ENCODE results near the gene ZNF132.
A peak's percentile ranks its signal among the peaks of the same experiment; 100 is the strongest.

The ZNF132 gene

DNA sequence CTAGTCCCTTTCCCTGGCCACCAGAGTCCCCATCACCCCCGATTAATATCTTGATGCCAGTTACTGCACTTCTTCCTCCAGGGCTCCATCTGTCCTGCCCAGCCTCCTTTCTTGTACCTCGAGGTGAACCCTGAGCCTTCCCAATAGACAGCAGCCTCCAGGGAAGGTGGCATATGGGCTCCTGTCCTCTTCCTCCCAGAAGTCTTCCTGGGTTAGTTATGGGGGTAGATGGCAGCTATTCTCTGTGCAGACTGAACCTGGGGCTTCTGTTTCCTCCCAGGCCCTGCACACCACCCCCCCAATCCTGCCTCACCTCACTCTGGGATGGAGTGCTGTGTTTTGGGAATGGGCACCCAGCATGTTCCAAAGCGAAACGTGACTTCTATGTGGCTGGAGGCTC, 41.9 kb downstream of the ZNF132 start:
- ChIA-PET POLR2A (interaction anchor here (1.0 kb wide), 1 partner anchor 121 kb away, joined by 3 read pairs; the partner anchor contains the start of gene ZBTB45), CTCF (no interaction called here)
- DNase-seq (ENCODE audit: extremely low spot score), result no peak
- no peak for TF ChIP-seq SP1 (IDR thresholded peaks at IDR 0.05)
- no peak for TF ChIP-seq SUZ12 (IDR thresholded peaks at IDR 0.05)
- TF ChIP-seq BHLHE40 (IDR thresholded peaks at IDR 0.05; ENCODE audit: borderline replicate concordance), result no peak
- TF ChIP-seq ZNF384 (IDR thresholded peaks at IDR 0.05), result no peak
- TF ChIP-seq NFRKB (IDR thresholded peaks at IDR 0.05), result no peak
- TF ChIP-seq LEF1 (IDR thresholded peaks at IDR 0.05; ENCODE audit: borderline replicate concordance), result no peak
- TF ChIP-seq ARNT (IDR thresholded peaks at IDR 0.05), result no peak
- TF ChIP-seq PKNOX1 (IDR thresholded peaks at IDR 0.05), result no peak
- TF ChIP-seq FOXK2 (IDR thresholded peaks at IDR 0.05), result no peak
- no peak for TF ChIP-seq FOXA1 (IDR thresholded peaks at IDR 0.05)
- no peak for TF ChIP-seq TARDBP (IDR thresholded peaks at IDR 0.05)
- no peak for TF ChIP-seq ELF4 (IDR thresholded peaks at IDR 0.05)
- no peak for TF ChIP-seq CTBP1 (IDR thresholded peaks at IDR 0.05; ENCODE audit: borderline replicate concordance)

- CTCF ChIA-PET, result no interaction called here
- no peak for DNase-seq (ENCODE audit: extremely low spot score)
- TF ChIP-seq ELF4 (IDR thresholded peaks at IDR 0.05) (no peak), ARNT (IDR thresholded peaks at IDR 0.05) (no peak), LEF1 (IDR thresholded peaks at IDR 0.05; ENCODE audit: borderline replicate concordance) (no peak), NFRKB (IDR thresholded peaks at IDR 0.05) (no peak), HDGF (IDR thresholded peaks at IDR 0.05; ENCODE audit: borderline replicate concordance) (no peak), PKNOX1 (IDR thresholded peaks at IDR 0.05) (no peak)
- POLR2A ChIA-PET, result interaction anchor here (1.0 kb wide), 1 partner anchor 122 kb away, joined by 3 read pairs; the partner anchor contains the start of gene ZBTB45
Measured at GRCh38 chr19:58397533-58398037, 42.4 kb downstream of the ZNF132 start.

DNA sequence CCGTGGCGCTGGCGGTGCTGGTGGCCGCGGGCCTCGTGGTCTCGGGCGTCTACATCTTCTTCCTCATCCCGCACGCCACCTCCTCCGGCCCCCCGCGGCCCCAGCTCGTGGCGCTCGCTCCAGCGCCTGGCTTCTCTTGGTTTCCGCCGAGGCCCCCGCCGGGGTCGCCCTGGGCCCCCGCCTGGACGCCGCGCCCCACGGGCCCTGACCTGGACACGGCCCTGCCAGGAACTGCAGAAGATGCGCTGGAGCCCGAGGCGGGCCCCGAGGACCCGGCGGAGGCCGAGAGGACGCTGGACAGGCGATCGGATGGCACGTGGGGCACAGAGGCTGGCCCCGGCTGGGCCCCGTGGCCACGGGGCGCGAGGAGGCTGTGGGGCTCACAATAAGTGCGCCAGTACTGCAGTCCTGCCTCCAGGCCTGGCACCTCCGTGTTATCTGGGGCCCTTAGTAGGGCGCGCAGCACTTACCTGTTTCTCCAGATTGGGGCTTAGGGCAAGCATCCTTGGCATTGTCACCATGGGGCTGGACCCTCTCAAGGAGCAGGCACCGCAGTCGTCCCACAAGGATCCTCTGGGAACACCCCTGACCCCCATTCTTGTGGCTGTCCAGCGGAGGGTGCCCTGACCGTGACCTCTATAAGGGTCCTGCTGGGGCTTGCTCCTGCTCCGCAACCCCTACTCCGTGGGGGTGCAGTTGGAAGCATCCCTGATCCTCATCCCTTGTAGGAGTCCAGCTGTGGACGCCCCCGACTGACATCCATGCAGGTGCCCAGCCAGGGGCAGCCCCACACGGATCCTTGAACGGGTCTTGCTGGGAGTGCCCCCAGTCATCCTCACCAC, 43.0 kb downstream of the ZNF132 start:
- ChIA-PET CTCF (no interaction called here), POLR2A (interaction anchor here (1.0 kb wide), 1 partner anchor 122 kb away, joined by 3 read pairs; the partner anchor contains the start of gene ZBTB45)
- TF ChIP-seq NFRKB (IDR thresholded peaks at IDR 0.05), result no peak
- no peak for DNase-seq (ENCODE audit: extremely low spot score)

GRCh38 chr19:58395979-58396627, 43.9 kb downstream of the ZNF132 start:
- ChIA-PET CTCF (no interaction called here), POLR2A (interaction anchor here (1.8 kb wide), 1 partner anchor 148 kb away, joined by 5 read pairs; the partner anchor contains the start of gene TRIM28)
- no peak for DNase-seq (ENCODE audit: extremely low spot score)
- TF ChIP-seq CTBP1 (IDR thresholded peaks at IDR 0.05; ENCODE audit: borderline replicate concordance) (no peak), TARDBP (IDR thresholded peaks at IDR 0.05) (no peak), ELF4 (IDR thresholded peaks at IDR 0.05) (no peak), ZNF384 (IDR thresholded peaks at IDR 0.05) (no peak), FOXM1 (IDR thresholded peaks at IDR 0.05; ENCODE audit: borderline replicate concordance) (no peak), LEF1 (IDR thresholded peaks at IDR 0.05; ENCODE audit: borderline replicate concordance) (no peak), SUZ12 (IDR thresholded peaks at IDR 0.05) (no peak), BHLHE40 (IDR thresholded peaks at IDR 0.05; ENCODE audit: borderline replicate concordance) (no peak), PKNOX1 (IDR thresholded peaks at IDR 0.05) (no peak), L3MBTL2 (conservative IDR thresholded peaks at IDR 0.05) (no peak), HDGF (IDR thresholded peaks at IDR 0.05; ENCODE audit: borderline replicate concordance) (no peak), FOXK2 (IDR thresholded peaks at IDR 0.05) (no peak), SP1 (IDR thresholded peaks at IDR 0.05) (no peak), NFRKB (IDR thresholded peaks at IDR 0.05) (no peak), ARNT (IDR thresholded peaks at IDR 0.05) (no peak)

DNA sequence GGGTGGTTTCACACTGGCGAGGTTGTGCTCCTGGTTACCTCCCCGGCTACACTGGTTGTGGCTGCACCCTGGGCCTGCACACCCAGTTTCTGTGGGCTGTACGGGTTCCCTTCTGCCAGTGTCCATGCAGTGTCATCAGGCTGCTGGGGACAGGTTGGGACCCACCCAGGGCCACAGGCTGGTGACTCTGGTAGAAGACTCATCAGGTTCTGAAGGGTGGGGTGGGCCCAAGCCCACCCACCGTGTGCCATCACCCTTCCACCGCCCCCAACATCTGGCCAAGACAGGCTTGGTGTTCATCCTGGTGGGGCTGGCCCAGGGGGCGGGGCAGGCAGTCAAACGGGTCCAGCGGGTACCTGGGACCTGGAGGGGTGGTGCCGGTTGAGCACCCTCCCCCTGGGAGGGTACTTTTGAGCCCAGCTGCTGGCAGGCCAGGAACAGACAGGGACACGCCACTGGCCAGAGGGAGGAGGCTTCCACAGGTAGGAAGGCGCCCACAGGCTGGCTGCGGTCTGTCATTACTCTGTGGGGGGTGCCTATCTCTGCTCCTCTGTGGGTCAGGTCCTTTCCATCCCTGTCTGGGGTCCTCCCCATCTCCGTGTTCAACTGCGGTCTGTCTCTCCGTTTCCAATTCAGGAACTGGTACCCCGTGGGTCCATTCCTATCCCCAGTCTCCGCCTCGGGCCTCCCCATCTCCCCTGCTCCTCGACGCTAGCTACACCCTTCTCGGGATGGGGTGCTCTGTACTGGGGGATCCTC, 44.6 kb downstream of the ZNF132 start, which contains the start of gene RNF225:
Gene RNF225 (plus strand): TSS at position 437 of the 759 bp plus-strand sequence. CDS start 434 bp downstream, outside the sequence.
- TF ChIP-seq CTBP1 (IDR thresholded peaks at IDR 0.05; ENCODE audit: borderline replicate concordance) (no peak), ZNF384 (IDR thresholded peaks at IDR 0.05) (no peak), ELF4 (IDR thresholded peaks at IDR 0.05) (0 out of 2 replicates have a peak, but pooled peaks have one; percentile 12)
- DNase-seq (ENCODE audit: extremely low spot score), result no peak
- POLR2A ChIA-PET, result interaction anchor here (1.0 to 1.8 kb wide), 2 partner anchors 12 to 148 kb away, joined by 3 to 5 read pairs; partner anchors contain the start of gene TRIM28
- CTCF ChIA-PET, result no interaction called here
